Superior temporal gyrus (tissue), 1 donor: ENCODE measurements around the gene STEAP1B.
A peak's percentile ranks its signal among the peaks of the same experiment; 100 is the strongest.
"Not testable (repeated sequence)": the region's sequence is repeated elsewhere in the genome, so short reads cannot be mapped to it uniquely, and the experiment has no call there.

Source experiments
- DNase-seq: peaks from one replicate; pipeline ENCODE4 v3.0.0-alpha.2; 2016; ENCODE audit errors: extremely low spot score

The STEAP1B gene

DNA sequence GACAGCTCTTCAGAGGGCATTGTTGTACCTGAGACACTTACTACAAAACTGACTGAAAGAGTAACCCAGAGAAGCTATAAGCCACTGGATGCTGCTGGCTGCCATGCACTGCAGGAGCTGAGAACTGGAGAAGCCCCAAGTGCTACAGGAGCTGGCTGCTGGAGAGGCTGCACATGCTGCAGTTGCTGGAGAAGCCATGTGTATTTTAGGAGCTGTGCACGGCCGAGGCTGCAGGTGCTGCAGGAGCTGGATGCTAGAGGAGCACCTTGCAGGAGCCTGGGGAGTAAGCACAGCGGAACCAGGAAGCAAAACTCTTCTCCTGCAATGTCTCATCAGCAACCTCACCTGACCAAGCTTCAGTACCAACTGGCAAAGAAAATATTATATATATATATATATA, 45.5 kb downstream of the STEAP1B start:
- no peak for DNase-seq

DNA sequence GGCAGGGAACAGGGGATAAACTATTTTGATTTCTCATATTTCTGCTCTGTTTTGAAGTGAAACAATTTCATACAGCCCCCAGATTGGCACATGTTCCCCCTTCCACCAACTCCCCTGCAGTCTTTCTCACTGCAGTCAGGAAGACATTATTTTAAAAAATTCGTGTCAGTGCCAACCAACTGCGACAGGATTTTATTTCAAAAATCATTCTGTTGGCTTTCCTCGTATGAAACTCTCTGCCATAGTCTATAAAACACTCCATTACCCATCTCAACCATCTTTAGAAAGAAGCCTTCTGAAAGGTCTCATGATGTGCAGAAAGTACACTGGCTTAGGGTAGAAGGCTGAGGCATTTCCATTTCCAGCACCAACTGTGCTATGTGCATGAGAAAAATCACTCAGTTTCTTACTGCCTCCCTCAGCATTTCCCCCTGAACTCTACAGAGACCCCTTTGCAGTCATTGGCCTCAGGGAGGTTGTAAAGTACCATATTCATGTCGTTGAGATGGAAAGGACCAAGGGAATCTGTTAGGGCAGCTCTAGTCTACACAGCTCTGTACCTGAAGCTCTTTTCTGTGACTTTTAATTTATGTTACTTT, 46.9 kb downstream of the STEAP1B start:
- DNase-seq = no peak

DNA sequence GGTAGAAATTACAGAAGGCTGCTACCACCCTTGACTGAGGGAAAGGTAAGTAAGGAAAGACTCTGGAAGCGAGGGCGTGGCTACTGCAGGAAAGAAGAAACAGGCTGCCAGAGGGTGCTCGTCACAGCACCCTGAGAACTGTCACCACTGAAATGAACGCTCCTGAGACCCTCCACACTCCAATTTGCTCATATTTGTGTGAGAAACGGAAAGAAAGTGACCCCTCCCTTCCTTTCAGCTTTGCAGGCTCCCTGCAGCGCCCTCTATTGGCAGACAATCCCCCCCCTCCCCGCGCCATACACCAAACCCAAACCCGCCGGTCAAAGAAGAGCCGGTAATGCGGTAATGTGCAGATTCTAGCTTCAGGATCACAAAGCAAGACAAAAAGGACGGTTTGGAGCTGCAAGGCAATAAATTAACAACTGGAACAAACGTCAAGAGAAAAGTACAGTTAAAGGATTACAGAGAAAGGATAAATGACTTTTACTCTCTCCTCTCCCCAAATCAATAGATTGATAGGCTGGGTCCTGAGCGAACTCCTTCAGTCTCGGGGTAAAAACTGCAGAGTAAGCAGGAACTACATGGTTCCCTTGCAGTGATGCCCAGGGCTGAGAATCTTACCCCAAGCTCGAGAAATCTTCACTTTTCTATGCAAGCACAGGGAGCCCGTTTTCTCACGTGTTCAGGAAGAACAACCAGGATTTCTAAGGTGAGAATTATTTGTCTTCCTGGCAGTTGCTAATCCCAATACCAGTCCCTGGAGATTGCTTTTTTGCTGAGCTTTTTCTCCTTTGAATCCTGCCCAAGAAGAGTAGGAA, 47.6 kb downstream of the STEAP1B start:
- peak; percentile 84 for DNase-seq

DNA sequence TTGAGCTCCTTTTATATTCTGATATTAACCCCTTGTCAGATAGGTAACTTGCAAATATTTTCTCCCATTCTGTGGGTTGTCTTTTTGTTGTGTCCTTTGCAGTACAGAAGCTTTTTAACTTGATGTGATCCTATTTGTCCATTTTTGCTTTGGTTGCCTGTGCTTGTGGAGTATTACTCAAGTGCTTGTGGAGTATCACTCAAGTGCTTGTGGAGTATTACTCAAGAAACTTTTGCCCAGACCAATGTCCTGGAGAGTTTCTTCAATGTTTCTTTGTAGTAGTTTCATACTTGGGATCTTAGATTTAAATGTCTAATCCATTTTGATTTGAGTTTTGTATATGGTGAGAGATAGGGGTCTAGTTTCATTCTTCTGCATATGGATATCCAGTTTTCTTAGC, 50.0 kb downstream of the STEAP1B start:
- DNase-seq = not testable (repeated sequence)

DNA sequence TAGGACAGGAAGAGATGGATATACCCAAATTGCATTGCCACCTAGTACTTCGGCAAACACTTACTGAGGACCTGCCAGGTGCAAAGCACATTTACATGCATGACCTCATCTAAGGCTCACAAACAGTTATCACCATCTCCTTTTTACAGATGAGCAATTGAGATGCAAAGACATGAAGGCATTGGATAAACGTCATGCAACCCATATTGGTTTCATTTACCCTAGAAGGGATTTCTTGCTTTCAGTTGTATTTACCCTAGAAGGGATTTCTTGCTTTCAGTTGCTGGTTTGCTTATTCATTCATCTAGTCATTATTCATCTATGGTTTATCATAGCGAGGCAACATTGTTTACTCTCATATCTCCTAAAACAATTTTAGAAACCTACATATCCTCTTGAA, 52.2 kb downstream of the STEAP1B start:
- no peak for DNase-seq

DNA sequence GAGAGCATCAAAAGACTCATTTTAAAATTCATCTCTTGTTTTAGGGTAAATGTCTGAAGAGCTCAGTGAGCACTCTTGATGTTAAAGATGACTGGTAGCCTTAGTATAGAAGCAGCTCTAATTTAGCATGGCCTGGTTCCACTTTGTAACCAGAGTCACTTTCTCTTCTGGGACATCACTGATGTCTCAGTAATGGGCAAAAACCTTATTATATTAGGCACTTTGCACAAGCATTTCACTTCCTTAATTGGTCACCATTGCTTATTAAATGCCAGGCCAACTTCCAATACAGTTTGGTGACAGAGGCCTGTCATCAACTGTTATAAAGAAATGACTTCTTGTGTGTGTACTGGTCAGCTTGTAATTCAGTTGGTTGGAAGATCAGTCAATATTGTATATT, 53.0 kb downstream of the STEAP1B start:
- DNase-seq = no peak

DNA sequence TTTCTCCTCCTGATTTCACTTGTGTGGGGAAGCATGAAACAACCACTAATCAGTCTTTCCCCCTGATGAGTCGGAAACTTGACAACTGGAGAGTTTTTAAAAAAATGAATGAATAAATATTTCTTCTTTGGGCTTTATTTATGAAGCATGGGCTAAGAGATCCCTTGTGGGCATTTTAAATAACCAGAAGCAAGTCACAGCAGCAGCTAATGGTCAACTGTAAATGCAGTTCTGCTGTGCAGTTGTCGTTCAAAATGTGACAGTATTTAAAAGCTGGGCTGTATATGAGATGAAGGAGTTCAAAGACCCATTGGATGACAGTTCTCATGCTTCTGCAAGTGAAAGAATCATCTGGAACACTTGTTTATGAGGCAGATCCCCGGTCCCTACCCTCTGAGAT, 54.1 kb downstream of the STEAP1B start:
- DNase-seq = no peak

DNA sequence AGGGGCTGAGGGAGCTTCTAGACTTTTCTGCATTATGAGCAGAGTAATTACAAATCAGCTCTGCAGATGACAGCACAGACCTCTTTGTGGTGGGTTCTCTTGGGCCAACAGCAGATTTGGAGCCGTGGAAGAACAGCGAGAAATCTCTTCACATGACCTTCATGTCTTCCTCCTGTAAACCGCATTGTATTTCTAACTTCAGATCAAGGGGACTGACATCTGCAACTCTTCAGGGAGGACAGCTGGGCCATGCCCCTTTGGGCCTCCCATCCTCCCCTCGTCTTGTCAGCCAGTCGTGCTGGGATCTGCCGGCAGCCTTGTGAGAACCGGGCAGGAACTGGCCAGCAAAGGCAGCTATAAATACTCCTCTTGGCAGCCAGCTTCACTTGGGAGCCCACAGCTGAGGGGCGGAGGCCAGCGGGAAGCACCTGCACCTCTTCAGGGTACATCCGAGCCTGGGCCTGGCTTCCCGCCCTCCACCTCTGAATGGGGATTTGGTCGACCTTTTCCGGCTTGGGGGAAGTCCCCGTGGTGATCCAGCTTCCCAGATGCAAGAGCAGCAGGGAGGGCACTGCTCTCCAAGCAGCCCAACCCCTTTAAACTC, 54.7 kb downstream of the STEAP1B start:
- DNase-seq = no peak

DNA sequence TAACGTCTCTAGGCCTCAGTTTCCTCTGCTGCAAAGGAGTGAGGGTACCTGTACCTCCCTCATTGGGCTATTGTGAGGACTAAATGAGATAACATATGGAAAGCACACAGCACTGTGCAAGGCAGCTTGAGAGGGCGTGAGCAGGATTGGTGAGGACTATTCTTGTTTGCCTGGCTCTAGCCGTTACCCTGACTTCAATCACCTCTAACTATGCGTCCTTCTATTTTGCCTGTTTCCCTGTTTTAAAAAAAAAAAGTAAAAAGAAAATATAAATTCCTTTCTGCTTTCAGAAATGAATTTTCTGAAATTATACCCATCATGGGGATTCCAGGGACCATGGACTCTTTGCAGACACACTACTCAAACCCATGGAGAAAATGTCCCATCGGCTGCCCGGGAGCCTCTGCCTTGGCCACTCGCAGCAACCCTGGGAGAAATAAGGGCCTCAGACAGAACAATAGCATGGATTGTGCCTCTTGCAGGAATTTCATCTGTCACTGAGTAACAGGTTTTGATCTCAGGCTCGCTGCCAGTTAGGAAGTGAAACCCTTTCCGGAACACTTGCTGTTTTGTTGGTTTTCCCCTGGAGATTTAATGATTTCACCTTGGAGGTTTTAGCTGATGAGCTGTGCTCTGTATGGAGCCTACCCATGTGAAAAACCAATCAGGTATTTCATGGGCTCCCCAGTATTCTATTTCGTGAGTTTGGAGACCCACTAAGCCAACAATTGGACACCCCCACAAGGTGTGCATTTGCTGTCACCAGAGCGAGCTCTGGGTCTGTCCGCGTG, 55.6 kb downstream of the STEAP1B start:
- DNase-seq = no peak

DNA sequence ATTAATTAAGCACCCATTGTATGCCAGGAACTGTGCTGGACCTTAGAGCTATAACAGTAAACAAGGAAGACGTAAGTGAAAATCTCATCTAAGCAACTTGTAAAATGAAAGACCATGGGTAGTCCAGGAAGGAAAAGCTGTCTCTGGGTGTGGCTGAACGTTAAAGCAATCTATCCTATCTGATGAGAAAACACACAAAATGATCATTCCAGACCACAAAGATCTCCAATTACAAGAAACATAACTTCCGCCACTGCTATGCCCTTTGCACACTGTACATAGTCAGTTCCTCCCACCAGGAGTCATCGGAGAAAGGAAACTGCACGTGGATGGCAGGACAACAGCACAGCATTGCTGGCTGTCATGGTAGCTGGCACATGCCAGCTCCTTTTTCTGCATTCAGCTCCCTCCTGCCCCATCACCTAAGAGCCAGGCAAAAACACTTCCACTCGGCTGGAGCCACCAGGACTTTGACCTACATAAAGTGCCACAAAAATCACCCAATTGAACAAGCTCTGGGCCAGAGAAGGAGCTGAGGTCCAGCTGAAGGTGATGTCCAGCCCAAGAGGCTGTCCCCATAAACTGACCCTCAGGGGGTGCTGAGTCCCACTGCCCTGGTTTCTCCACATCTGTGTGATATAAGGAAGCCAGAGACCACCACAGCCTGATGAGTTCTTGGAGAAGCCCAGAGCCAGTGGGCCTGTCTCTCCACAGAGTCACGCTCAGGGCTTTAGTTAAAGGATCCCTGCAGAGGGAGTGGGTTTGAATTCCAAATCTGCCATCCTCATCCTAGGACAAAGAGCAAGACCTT, 56.4 kb downstream of the STEAP1B start:
- DNase-seq = no peak

DNA sequence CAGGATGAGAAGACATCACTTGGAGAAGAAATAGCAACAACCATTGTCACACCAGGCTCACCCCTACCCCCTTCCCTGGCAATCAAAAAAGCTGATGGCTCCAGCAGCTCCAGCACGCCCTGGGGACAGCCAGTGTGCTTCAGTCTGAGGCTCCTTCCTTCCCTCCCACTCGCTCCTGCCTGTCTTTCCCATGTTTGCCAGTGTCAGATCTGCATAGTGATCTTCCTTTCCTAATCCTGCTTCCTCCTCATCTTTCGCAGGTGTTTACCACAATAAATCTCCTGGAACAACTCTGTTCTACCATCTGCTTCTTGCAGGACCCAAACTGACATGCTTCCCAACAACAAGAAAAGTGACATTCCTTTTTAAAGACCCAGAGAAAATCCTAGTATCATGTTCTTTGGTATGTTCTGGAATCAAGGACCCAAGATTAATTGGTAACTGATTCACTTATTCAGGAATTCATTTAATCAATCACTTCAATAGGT, 57.1 kb downstream of the STEAP1B start:
- DNase-seq = no peak

GRCh38 chr7:22442187-22442881, 57.7 kb downstream of the STEAP1B start:
- no peak for DNase-seq

DNA sequence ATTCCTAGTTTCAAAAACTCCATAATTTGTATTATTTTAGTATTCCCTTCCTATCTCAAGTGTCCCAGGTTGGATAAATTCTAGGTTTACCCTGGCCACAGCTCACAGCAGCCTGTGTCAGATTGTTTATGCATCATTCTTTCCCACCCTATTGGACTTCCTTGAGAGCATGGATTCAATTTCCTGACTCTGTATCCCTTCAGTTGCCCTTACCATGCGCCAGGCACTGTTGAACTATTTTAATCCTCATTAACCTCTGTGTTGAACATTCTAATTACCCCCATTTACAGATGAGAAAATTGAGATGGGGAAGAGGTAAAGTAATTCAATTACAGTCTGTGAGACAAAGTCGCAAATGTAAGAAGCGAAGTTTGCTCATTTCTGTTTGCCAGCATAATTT, 58.8 kb downstream of the STEAP1B start:
- no peak for DNase-seq

DNA sequence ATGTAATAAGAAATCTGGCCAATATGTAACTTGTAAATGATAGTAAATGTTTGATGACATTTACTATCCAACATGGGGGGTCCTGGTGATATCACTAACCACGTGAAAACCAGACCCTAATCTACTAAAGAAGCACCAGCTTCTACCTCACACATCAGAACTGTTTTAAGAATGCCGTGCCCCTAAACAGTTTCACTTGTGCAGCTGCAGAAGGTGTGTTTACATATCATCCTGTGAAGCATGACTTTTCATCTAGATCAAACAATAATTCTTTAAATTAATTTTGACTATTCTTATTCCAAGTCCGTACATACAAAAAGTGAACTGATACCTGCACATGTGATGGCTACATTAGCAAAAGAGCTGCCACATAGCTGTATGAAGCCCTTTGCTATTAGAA, 61.0 kb downstream of the STEAP1B start:
- DNase-seq = no peak

GRCh38 chr7:22436552-22436951, 63.4 kb downstream of the STEAP1B start:
- DNase-seq = not testable (repeated sequence)

DNA sequence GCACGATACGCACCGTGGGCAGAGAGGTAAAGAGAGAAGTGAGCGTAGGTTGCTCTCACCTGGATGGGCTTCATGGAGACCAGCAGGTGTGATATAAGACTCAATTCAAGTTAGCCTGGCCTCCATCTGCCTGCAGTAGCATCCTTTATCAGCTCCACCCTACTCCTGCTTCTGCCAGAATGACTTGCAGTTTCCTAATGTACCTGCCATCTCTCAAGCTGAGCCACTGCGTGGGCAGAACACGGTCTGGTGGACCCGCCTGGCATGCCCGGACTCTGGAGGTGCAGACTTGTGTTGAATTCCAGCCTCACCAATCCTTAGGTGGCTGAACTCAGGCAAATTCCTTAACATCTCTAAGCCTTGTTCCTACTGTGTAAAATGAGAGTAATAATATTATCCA, 64.3 kb downstream of the STEAP1B start:
- DNase-seq = no peak

DNA sequence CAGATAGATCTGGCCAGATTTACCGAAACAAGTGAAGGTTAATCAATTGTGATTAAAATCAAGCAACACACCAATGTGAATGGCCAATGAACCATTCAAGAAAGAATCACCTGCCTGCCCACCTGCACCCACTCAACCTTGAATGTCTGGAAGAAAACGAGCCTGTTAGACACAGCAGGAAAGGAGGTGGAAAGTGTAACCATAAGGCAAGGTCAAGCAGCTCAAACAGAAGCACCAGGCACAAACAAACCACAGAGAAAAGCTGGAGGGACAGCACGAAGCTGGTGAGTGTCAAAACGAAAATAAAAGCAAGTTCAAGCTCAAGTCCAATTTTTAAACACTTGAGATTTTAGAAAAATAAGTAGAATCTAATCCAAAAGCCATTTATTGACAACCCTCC, 64.9 kb downstream of the STEAP1B start:
- no peak for DNase-seq

DNA sequence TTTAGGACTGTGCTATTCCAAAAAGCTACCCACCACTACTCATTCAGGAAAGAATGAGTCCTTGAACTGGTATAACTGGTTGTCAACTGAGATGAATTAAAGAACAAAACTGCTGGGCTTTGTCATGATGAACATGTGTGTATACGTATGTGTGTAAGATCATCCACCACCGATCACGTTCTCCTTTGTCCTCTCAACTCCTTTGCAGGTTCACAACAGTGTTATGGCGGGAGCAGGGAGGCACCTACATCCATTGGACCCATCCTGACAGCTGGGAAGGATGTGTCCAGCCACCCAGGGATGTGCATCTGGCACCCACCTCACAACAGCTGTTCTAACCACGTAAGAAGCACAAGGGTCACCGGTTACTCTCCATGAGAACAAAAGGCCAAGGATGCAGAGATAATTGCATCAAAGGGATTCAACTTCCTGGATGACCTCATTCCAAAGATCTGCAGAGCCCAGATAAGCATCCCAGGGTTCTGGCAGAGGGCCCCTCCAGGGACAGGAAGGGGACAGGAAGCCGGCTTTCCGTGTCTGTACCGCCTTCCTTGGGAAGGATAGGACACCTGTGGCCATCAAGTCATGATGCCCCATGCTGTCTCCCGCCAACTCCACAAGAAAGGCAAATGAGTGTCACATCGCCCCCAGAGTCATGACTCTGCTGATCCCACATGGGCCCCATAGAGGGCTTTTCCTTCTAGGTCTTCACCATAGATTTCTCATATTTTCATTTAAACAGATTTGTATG, 66.1 kb downstream of the STEAP1B start:
- DNase-seq = no peak

- DNase-seq = not testable (repeated sequence)
Observed at GRCh38 chr7:22433165-22433700, 66.8 kb downstream of the STEAP1B start.
